ENCODE results near the gene CGNL1.

The CGNL1 gene

GRCh38 chr15:57456559-57456958 is 80.3 kb downstream of the CGNL1 start:
- DNase-seq (ENCODE audit: low spot score) = no peak

- no peak for DNase-seq (ENCODE audit: low spot score)
Observed at GRCh38 chr15:57457726-57458125, 81.4 kb downstream of the CGNL1 start.

GRCh38 chr15:57458356-57458781 is 82.1 kb downstream of the CGNL1 start:
- no peak for DNase-seq (ENCODE audit: low spot score)

- no peak for DNase-seq (ENCODE audit: low spot score)
Observed at GRCh38 chr15:57460208-57460816, 84.0 kb downstream of the CGNL1 start.

- no peak for DNase-seq (ENCODE audit: low spot score)
Observed at GRCh38 chr15:57461541-57461940, 85.2 kb downstream of the CGNL1 start.

- DNase-seq (ENCODE audit: low spot score) = no peak
Observed at GRCh38 chr15:57462381-57462780, 86.1 kb downstream of the CGNL1 start.

- DNase-seq (ENCODE audit: low spot score) = no peak
Observed at GRCh38 chr15:57463360-57463759, 87.1 kb downstream of the CGNL1 start.

- no peak for DNase-seq (ENCODE audit: low spot score)
Observed at GRCh38 chr15:57464480-57464879, 88.2 kb downstream of the CGNL1 start.

- no peak for DNase-seq (ENCODE audit: low spot score)
Observed at GRCh38 chr15:57468486-57468885, 92.2 kb downstream of the CGNL1 start.

- DNase-seq (ENCODE audit: low spot score) = no peak
Observed at GRCh38 chr15:57470543-57470942, 94.2 kb downstream of the CGNL1 start.

GRCh38 chr15:57472861-57473260 is 96.6 kb downstream of the CGNL1 start:
- DNase-seq (ENCODE audit: low spot score) = no peak

- DNase-seq (ENCODE audit: low spot score) = peak; percentile 9
Observed at GRCh38 chr15:57476533-57476975, 100.2 kb downstream of the CGNL1 start.

- DNase-seq (ENCODE audit: low spot score) = no peak
Observed at GRCh38 chr15:57477736-57478522, 101.6 kb downstream of the CGNL1 start.

GRCh38 chr15:57479005-57479404 is 102.7 kb downstream of the CGNL1 start:
- DNase-seq (ENCODE audit: low spot score) = no peak

GRCh38 chr15:57481038-57481705 is 104.9 kb downstream of the CGNL1 start:
- no peak for DNase-seq (ENCODE audit: low spot score)

GRCh38 chr15:57485869-57486268 is 109.6 kb downstream of the CGNL1 start:
- DNase-seq (ENCODE audit: low spot score) = peak; percentile 88

- DNase-seq (ENCODE audit: low spot score) = no peak
Observed at GRCh38 chr15:57486833-57487232, 110.5 kb downstream of the CGNL1 start.

- no peak for DNase-seq (ENCODE audit: low spot score)
Observed at GRCh38 chr15:57489122-57489521, 112.8 kb downstream of the CGNL1 start.

GRCh38 chr15:57493351-57493750 is 117.0 kb downstream of the CGNL1 start:
- DNase-seq (ENCODE audit: low spot score) = no peak

GRCh38 chr15:57494581-57494980 is 118.3 kb downstream of the CGNL1 start:
- DNase-seq (ENCODE audit: low spot score) = no peak

GRCh38 chr15:57495041-57495440 is 118.7 kb downstream of the CGNL1 start:
- DNase-seq (ENCODE audit: low spot score) = no peak

- no peak for DNase-seq (ENCODE audit: low spot score)
Observed at GRCh38 chr15:57495554-57496165, 119.4 kb downstream of the CGNL1 start.

- DNase-seq (ENCODE audit: low spot score) = no peak
Observed at GRCh38 chr15:57496594-57496945, 120.3 kb downstream of the CGNL1 start.
